HepG2 (cell line): ENCODE measurements around the gene AMPH. TPM values are rescaled to one million over a fixed set of nuclear protein-coding genes. Genes with fewer than 3 reads are reported as not detected.

ENCODE experiments used
- ATAC-seq: fragments of 200-7000 bp; cut with Tn5 transposase; 3 replicates; pipeline ENCODE4 v1.9.1; 2020; ENCODE audit warnings: mild to moderate bottlenecking, moderate library complexity
- BruUV-seq: library from RNA; stranded (reverse); fragments of 400-500 nt; replicated peaks from 2 replicates; lab custom pipeline; 2021; lab: Mats Ljungman, UMichigan
- CTCF ChIA-PET: fragments of 300-600 bp; formaldehyde crosslinking; extraction: SDS; loops from one replicate; lab custom pipeline; 2021; ENCODE audit warnings: low total read pairs, inconsistent platforms, low intra/inter-chr PET ratio; lab: Yijun Ruan, JAX
- POLR2A ChIA-PET: fragments of 350-600 bp; sonication (Branson Sonifier 250); formaldehyde crosslinking; loops from one replicate; lab custom pipeline; 2020; ENCODE audit warnings: antibody characterized with exemption, inconsistent platforms; lab: Yijun Ruan, JAX
- DNase-seq: peaks from one replicate; pipeline ENCODE4 v3.0.0-alpha.2; 2015; ENCODE audit warnings: low spot score
- FAIRE-seq: peaks from 3 replicates; lab custom pipeline; 2011; peaks lifted over from hg19 to GRCh38; lab: Jason Lieb, UNC
- H2AFZ ChIP-seq: one replicate; pipeline ENCODE4 v1.6.1; 2011; ENCODE audit warnings: low read length, inconsistent platforms
- H3K27ac ChIP-seq: fragments of 300-600 bp; 3 replicates; pipeline ENCODE4 v1.8.0; 2011; ENCODE audit warnings: mixed run types, mild to moderate bottlenecking, mixed read lengths, low read length, inconsistent platforms; ENCODE audit not compliant: insufficient read depth; ENCODE audit errors: extremely low read length
- H3K27me3 ChIP-seq, 2 experiments: fragments of 200-600 bp in 1 of 2; 2 replicates in 1 of 2; 3 replicates in 1 of 2; pipeline versions ENCODE4 v1.6.0 to v1.8.0; 2011; ENCODE audit warnings: low read length in 2 of 2, mild to moderate bottlenecking in 2 of 2, moderate library complexity in 2 of 2, inconsistent platforms in 1 of 2; ENCODE audit not compliant: insufficient read depth in 2 of 2, control insufficient read depth in 1 of 2
- H3K36me3 ChIP-seq, 2 experiments: fragments of 200-600 bp in 1 of 2; replicated peaks in 1 of 2; 2 replicates in 1 of 2; 3 replicates in 1 of 2; pipeline versions ENCODE4 v1.5.1 to v1.8.0; 2011; ENCODE audit warnings: low read length in 2 of 2, inconsistent platforms in 1 of 2; ENCODE audit not compliant: insufficient read depth in 2 of 2, control insufficient read depth in 1 of 2
- H3K4me1 ChIP-seq: 2 replicates; pipeline ENCODE4 v1.5.1; 2012; ENCODE audit warnings: low read length, inconsistent platforms; ENCODE audit not compliant: insufficient read depth
- H3K4me2 ChIP-seq: 2 replicates; pipeline ENCODE4 v1.6.0; 2011; ENCODE audit warnings: low read depth, low read length, inconsistent platforms
- H3K4me3 ChIP-seq, 3 experiments: fragments of 200-600 bp in 1 of 3; sonication (generic), shearing (Covaris generic) in 1 of 3; replicated peaks in 1 of 3; 2 replicates each; pipeline ENCODE4 v1.5.1; 2011 to 2016; ENCODE audit warnings: low read length in 3 of 3, inconsistent platforms in 2 of 3, low read depth in 2 of 3, mild to moderate bottlenecking in 2 of 3, control low read depth in 1 of 3, mixed read lengths in 1 of 3; ENCODE audit not compliant: insufficient read depth in 1 of 3
- H3K79me2 ChIP-seq: one replicate; pipeline ENCODE4 v1.6.1; 2011; ENCODE audit warnings: low read length, inconsistent platforms; ENCODE audit not compliant: insufficient read depth
- H3K9ac ChIP-seq: 2 replicates; pipeline ENCODE4 v1.6.0; 2011; ENCODE audit warnings: mild to moderate bottlenecking, low read depth, low read length, inconsistent platforms; ENCODE audit not compliant: insufficient read depth
- H3K9me3 ChIP-seq: 2 replicates; pipeline ENCODE4 v1.5.1; 2012; ENCODE audit warnings: mild to moderate bottlenecking, low read length
- H4K20me1 ChIP-seq: 2 replicates; pipeline ENCODE4 v1.6.0; 2011; ENCODE audit warnings: inconsistent platforms, mild to moderate bottlenecking, low read length, moderate library complexity; ENCODE audit not compliant: insufficient read depth
- DMAP1 ChIP-seq: IDR thresholded peaks from 2 replicates; pipeline ENCODE4 v1.6.1; 2016
- LRRFIP1 ChIP-seq: sonication (generic); formaldehyde crosslinking; conservative IDR thresholded peaks from 2 replicates; pipeline ENCODE4 v1.4.0; 2020; ENCODE audit warnings: missing genetic modification reagents
- MBNL3 ChIP-seq: fragments of 250-450 bp; sonication (Bioruptor Pico); conservative IDR thresholded peaks from 2 replicates; pipeline ENCODE4 v1.8.0; 2022; ENCODE audit warnings: mild to moderate bottlenecking, inconsistent platforms
- RXRA ChIP-seq: sonication (generic); formaldehyde crosslinking; IDR thresholded peaks from 2 replicates; pipeline ENCODE4 v1.5.1; 2020; ENCODE audit warnings: missing genetic modification reagents
- SRSF9 ChIP-seq: fragments of 200-400 bp; formaldehyde crosslinking; IDR thresholded peaks from 2 replicates; pipeline ENCODE4 v1.6.1; 2018; ENCODE audit warnings: borderline replicate concordance, mild to moderate bottlenecking, low read depth, low read length; ENCODE audit not compliant: insufficient read depth, poor library complexity, severe bottlenecking
- ZNF496 ChIP-seq: sonication (generic); formaldehyde crosslinking; IDR thresholded peaks from 2 replicates; pipeline ENCODE4 v1.8.1; 2023; ENCODE audit warnings: mild to moderate bottlenecking, moderate library complexity, missing genetic modification reagents; ENCODE audit not compliant: insufficient replicate concordance
- WGBS: methylation state at CpG from one replicate; pipeline ENCODE4 v1.1.6; 2017; ENCODE audit warnings: low lambda C conversion rate; 5-methylcytosine and 5-hydroxymethylcytosine counted together
- in situ Hi-C: cut with HindIII; loops from 2 replicates; pipeline ENCODE4 v1.10.0; 2017; ENCODE audit warnings: low pct_unique_long_range_greater_than_20kb; ENCODE audit not compliant: extremely low pct_ligation_motif_present
- intact Hi-C: fragments of 100-400 bp; cut with micrococcal nuclease; formaldehyde crosslinking; loops from one replicate; pipeline ENCODE4 v1.10.0; 2022; ENCODE audit not compliant: unreplicated experiment
- polyA plus RNA-seq, 8 experiments: library from polyadenylated mRNA; depleted of rRNA in 3 of 8; stranded (reverse) in 7 of 8; unstranded in 1 of 8; fragments of >200 nt; fragmentation: Illumina TruSeq in 4 of 8; extraction: Trizol in 4 of 8; gene quantifications; 2 replicates each; pipeline versions ENCODE4 v1.2.1 to v1.2.3, GENCODE V29; 2011 to 2016; ENCODE audit warnings: low read depth in 4 of 8, missing spikeins in 1 of 8, mixed read lengths in 1 of 8; ENCODE audit not compliant: insufficient read depth in 1 of 8
- total RNA-seq, 5 experiments: library from RNA; depleted of rRNA; stranded (reverse); fragments of >200 nt; fragmentation: Illumina TruSeq; extraction: Trizol; gene quantifications; 2 replicates each; pipeline ENCODE4 v1.2.3, GENCODE V29; 2016; ENCODE audit warnings: low read depth in 1 of 5

Gene AMPH
- total and polyA plus RNA-seq, 2 of the 13 experiments (the other 11 are each of a cell fraction or from before 2014, with no cell fraction given): not detected

DNA sequence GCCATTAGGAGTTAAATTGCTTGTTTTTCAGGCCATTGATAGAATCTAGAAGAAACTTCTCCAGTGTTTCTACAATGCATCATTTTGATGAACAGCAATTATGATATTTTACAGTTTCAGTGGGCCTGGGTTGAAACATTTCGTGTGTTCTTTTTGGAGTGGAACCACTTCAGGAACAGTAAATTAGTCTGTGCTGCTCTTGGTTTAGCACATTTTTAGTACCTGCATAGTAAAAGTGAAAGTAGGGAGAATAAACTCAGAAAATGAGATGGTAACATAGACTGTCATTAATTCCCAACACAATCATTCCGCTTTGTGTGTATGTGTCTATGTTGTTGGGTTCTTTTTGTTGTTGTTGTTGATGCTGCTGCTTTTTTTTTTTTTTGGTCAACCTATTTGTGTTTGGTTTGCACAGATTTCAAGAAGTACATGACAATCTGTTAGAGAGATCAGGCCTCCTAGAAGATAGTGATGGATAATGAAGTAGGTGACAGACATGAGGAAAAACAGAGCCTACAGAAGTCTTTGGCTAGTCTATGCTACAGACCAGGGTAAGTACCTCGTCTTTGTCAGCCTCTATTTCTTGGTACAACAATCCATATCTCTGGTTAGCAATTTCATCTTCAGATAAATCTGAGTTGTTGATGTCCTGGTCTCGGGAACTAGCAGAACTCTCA lies 203.8 kb downstream of the AMPH start:
- in situ Hi-C loops (no loop called here), intact Hi-C loops (no loop called here)
- DNase-seq (no peak), ATAC-seq (no peak), FAIRE-seq (no peak)
- H3K36me3 ChIP-seq: no peaks in the 10 kb centered on the region
- no TSS peak for BruUV-seq
- TF ChIP-seq ZNF496 (no peak), MBNL3 (CRISPR knock-in tag) (no peak)
- no peak overlapping the region for H3K9ac ChIP-seq
- H3K4me2 ChIP-seq: no peak overlapping the region
- H3K9me3 ChIP-seq: no peaks in the 10 kb centered on the region
- no peaks in the 10 kb centered on the region for H4K20me1 ChIP-seq
- POLR2A ChIA-PET: no interaction called here
- CTCF ChIA-PET: no interaction called here
- H3K4me1 ChIP-seq: no peaks in the 10 kb centered on the region
- 0% methylated on average over 4 of the region's 4 CpGs for WGBS
- H3K27ac ChIP-seq: no peak overlapping the region
- H3K79me2 ChIP-seq: no peaks in the 10 kb centered on the region
- no peaks in the 10 kb centered on the region for H3K27me3 ChIP-seq
- no peak overlapping the region for H2AFZ ChIP-seq
- H3K4me3 ChIP-seq: no peak overlapping the region

- POLR2A ChIA-PET: no interaction called here
- Histone ChIP-seq H3K4me1 (no peaks in the 10 kb centered on the region), H2AFZ (no peak overlapping the region), H4K20me1 (no peaks in the 10 kb centered on the region), H3K9me3 (no peaks in the 10 kb centered on the region), H3K9ac (no peak overlapping the region), H3K79me2 (no peaks in the 10 kb centered on the region), H3K27me3 (no peaks in the 10 kb centered on the region), H3K36me3 (no peaks in the 10 kb centered on the region), H3K4me3 (no peak overlapping the region), H3K27ac (no peak overlapping the region), H3K4me2 (no peak overlapping the region)
- no peak for DNase-seq
- no TSS peak for BruUV-seq
- intact Hi-C loops (no loop called here), in situ Hi-C loops (no loop called here)
- TF ChIP-seq RXRA (CRISPR knock-in tag): no peak
- no peak for TF ChIP-seq LRRFIP1 (CRISPR knock-in tag)
- TF ChIP-seq DMAP1 (CRISPR knock-in tag): no peak
- TF ChIP-seq SRSF9: no peak
- ATAC-seq: no peak
- CTCF ChIA-PET: no interaction called here
- FAIRE-seq: no peak
- WGBS: 0% methylated on average over 2 of the region's 2 CpGs
Measured at GRCh38 chr7:38425509-38425908, 205.7 kb downstream of the AMPH start.
